ENCODE measurements around the gene ARHGEF19. TPM values are rescaled to one million over a fixed set of nuclear protein-coding genes. Genes with fewer than 3 reads are reported as not detected.

Gene ARHGEF19
- total and polyA plus RNA-seq, 9 of the 15 experiments (the other 6 are each of a cell fraction or from before 2014, with no cell fraction given): 0.73 to 21.0 (median 5.2) TPM

DNA sequence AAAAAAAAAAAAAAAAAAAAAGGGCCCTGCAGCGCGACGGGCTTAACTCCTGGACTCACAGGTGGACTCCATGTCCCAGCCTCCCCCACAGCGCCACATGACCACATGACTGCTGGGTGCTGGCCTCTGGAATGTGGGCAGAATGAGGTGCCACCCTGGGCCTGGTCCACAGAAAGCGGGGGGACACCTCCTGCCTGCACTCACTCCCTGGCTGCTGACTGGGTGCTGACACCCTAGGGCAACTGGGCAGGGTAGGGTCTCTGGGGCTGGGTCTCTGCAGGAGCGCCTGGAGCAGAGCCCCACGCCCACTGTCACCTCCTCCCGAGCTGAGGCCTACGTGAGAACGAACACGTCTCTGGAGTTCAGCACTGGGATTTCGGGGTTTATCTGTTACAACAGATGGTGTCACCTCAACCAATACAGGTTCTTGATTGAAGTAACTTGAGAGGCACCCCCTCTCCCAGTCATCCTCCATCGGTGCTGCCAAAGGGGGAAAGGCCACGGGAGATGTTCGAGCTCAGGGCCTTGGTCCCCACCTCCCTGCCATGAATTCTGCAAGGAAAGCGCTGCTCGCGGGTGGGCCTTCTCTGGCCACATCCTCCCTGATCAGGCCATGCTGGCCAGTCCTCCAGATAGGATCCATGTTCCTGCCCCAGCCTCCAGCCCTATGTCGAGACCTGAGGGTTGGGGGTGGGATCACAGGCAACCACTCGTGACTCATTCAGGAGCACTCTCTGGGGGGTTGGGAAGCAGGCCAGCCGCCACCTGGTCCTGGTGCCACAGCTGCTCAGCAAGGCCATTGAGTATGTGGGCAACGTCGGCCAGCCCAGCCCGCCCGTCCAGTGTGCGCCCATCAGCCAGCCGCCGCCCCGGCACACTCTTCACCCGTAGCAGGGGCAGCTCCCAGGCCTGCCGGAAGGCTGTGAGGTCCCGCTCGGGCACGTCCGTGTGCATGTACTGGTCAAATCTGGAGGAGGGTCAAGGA is 19.2 kb upstream of the ARHGEF19 start (continued):
- TF ChIP-seq, protein P1, sequence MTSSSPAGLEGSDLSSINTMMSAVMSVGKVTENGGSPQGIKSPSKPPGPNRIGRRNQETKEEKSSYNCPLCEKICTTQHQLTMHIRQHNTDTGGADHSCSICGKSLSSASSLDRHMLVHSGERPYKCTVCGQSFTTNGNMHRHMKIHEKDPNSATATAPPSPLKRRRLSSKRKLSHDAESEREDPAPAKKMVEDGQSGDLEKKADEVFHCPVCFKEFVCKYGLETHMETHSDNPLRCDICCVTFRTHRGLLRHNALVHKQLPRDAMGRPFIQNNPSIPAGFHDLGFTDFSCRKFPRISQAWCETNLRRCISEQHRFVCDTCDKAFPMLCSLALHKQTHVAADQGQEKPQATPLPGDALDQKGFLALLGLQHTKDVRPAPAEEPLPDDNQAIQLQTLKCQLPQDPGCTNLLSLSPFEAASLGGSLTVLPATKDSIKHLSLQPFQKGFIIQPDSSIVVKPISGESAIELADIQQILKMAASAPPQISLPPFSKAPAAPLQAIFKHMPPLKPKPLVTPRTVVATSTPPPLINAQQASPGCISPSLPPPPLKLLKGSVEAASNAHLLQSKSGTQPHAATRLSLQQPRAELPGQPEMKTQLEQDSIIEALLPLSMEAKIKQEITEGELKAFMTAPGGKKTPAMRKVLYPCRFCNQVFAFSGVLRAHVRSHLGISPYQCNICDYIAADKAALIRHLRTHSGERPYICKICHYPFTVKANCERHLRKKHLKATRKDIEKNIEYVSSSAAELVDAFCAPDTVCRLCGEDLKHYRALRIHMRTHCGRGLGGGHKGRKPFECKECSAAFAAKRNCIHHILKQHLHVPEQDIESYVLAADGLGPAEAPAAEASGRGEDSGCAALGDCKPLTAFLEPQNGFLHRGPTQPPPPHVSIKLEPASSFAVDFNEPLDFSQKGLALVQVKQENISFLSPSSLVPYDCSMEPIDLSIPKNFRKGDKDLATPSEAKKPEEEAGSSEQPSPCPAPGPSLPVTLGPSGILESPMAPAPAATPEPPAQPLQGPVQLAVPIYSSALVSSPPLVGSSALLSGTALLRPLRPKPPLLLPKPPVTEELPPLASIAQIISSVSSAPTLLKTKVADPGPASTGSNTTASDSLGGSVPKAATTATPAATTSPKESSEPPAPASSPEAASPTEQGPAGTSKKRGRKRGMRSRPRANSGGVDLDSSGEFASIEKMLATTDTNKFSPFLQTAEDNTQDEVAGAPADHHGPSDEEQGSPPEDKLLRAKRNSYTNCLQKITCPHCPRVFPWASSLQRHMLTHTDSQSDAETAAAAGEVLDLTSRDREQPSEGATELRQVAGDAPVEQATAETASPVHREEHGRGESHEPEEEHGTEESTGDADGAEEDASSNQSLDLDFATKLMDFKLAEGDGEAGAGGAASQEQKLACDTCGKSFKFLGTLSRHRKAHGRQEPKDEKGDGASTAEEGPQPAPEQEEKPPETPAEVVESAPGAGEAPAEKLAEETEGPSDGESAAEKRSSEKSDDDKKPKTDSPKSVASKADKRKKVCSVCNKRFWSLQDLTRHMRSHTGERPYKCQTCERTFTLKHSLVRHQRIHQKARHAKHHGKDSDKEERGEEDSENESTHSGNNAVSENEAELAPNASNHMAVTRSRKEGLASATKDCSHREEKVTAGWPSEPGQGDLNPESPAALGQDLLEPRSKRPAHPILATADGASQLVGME (CRISPR knock-in tag; IDR thresholded peaks at IDR 0.05): no peak
- 0 out of 4 replicates have a peak, but pooled peaks of 1 of the 2 experiments have one; percentile 34 for TF ChIP-seq NONO (IDR thresholded peaks at IDR 0.05; ENCODE audit: low read depth in 2 of 2, low read length in 1 of 2)
- TF ChIP-seq, protein P2, sequence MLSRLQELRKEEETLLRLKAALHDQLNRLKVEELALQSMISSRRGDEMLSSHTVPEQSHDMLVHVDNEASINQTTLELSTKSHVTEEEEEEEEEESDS (CRISPR knock-in tag; IDR thresholded peaks at IDR 0.05): no peak
- no peak for TF ChIP-seq POLR3A (IDR thresholded peaks at IDR 0.05; ENCODE audit: borderline replicate concordance, extremely low read depth, insufficient read depth, insufficient read length)
- TF ChIP-seq FOXK1 (CRISPR knock-in tag; IDR thresholded peaks at IDR 0.05; ENCODE audit: borderline replicate concordance): no peak
- TF ChIP-seq, protein P3, sequence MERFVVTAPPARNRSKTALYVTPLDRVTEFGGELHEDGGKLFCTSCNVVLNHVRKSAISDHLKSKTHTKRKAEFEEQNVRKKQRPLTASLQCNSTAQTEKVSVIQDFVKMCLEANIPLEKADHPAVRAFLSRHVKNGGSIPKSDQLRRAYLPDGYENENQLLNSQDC (CRISPR knock-in tag; IDR thresholded peaks at IDR 0.05): no peak
- no peak for TF ChIP-seq DDX20 (tag; IDR thresholded peaks at IDR 0.05; ENCODE audit: low read depth)
- no peak for TF ChIP-seq SAP30 (IDR thresholded peaks at IDR 0.05; ENCODE audit: borderline replicate concordance, insufficient read depth, low read depth, low read length, poor library complexity, severe bottlenecking)
- no peak for TF ChIP-seq TAF7 (tag; IDR thresholded peaks at IDR 0.05)
- TF ChIP-seq, protein P4, sequence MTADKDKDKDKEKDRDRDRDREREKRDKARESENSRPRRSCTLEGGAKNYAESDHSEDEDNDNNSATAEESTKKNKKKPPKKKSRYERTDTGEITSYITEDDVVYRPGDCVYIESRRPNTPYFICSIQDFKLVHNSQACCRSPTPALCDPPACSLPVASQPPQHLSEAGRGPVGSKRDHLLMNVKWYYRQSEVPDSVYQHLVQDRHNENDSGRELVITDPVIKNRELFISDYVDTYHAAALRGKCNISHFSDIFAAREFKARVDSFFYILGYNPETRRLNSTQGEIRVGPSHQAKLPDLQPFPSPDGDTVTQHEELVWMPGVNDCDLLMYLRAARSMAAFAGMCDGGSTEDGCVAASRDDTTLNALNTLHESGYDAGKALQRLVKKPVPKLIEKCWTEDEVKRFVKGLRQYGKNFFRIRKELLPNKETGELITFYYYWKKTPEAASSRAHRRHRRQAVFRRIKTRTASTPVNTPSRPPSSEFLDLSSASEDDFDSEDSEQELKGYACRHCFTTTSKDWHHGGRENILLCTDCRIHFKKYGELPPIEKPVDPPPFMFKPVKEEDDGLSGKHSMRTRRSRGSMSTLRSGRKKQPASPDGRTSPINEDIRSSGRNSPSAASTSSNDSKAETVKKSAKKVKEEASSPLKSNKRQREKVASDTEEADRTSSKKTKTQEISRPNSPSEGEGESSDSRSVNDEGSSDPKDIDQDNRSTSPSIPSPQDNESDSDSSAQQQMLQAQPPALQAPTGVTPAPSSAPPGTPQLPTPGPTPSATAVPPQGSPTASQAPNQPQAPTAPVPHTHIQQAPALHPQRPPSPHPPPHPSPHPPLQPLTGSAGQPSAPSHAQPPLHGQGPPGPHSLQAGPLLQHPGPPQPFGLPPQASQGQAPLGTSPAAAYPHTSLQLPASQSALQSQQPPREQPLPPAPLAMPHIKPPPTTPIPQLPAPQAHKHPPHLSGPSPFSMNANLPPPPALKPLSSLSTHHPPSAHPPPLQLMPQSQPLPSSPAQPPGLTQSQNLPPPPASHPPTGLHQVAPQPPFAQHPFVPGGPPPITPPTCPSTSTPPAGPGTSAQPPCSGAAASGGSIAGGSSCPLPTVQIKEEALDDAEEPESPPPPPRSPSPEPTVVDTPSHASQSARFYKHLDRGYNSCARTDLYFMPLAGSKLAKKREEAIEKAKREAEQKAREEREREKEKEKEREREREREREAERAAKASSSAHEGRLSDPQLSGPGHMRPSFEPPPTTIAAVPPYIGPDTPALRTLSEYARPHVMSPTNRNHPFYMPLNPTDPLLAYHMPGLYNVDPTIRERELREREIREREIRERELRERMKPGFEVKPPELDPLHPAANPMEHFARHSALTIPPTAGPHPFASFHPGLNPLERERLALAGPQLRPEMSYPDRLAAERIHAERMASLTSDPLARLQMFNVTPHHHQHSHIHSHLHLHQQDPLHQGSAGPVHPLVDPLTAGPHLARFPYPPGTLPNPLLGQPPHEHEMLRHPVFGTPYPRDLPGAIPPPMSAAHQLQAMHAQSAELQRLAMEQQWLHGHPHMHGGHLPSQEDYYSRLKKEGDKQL (CRISPR knock-in tag; IDR thresholded peaks at IDR 0.05; ENCODE audit: borderline replicate concordance): no peak
- TF ChIP-seq RFX1 (IDR thresholded peaks at IDR 0.05): no peak
- TF ChIP-seq CSDE1 (IDR thresholded peaks at IDR 0.05): no peak
- no peak for TF ChIP-seq TGIF2 (CRISPR knock-in tag; IDR thresholded peaks at IDR 0.05)

Measured in K562 (cell line).